Stimulated activated CD4-positive, alpha-beta T cell treated with anti-CD3 and anti-CD28 coated beads, TNF-alpha, amount 100 ng/mL, for 24 hours (primary cell): ENCODE measurements around the gene ARHGAP24.

ENCODE experiments used
- DNase-seq, 3 experiments: peaks; one replicate each; pipeline ENCODE4 v3.0.0-alpha.2; 2020; ENCODE audit warnings: low read depth in 3 of 3

ARHGAP24 gene

GRCh38 chr4:85776579-85776978 is 301.6 kb downstream of the ARHGAP24 start:
- DNase-seq: no peak

- no peak for DNase-seq
These were observed 303.1 kb downstream of the ARHGAP24 start for GRCh38 chr4:85777908-85778631.

DNA sequence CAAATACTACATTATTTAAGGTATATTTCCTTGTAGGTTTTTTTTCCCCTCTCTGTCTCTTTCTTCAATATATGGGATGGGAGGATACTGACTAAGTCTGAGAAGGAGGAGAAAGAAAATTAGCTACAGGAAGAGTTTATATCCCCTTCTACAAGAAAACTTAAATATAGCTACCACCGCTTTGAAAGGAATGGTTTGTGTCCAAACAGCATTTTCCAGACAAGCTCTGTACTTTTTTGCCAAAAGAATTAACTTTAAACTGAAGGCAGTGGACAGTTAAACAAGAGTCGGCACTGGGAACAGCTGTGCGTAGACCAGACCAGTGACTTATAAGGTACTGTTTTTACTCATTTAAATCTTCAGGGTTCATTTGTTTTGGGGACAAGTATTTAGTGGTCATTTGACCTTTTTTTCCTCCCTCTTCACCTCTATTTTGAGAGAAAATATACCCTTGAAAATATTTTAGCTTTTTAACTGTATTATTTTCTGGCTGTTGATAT is 303.7 kb downstream of the ARHGAP24 start:
- DNase-seq: no peak

- no peak for DNase-seq
These were observed 304.2 kb downstream of the ARHGAP24 start for GRCh38 chr4:85779165-85779564.

- DNase-seq: no peak
These were observed 305.7 kb downstream of the ARHGAP24 start for GRCh38 chr4:85780664-85781063.

GRCh38 chr4:85783483-85783882 is 308.5 kb downstream of the ARHGAP24 start:
- DNase-seq: no peak

GRCh38 chr4:85783900-85784299 is 308.9 kb downstream of the ARHGAP24 start:
- DNase-seq: no peak

- no peak for DNase-seq
These were observed 309.4 kb downstream of the ARHGAP24 start for GRCh38 chr4:85784348-85784747.

GRCh38 chr4:85784947-85785346 is 310.0 kb downstream of the ARHGAP24 start:
- DNase-seq: no peak

GRCh38 chr4:85787133-85787532 is 312.2 kb downstream of the ARHGAP24 start:
- no peak for DNase-seq

GRCh38 chr4:85788604-85789003 is 313.7 kb downstream of the ARHGAP24 start:
- DNase-seq: no peak

DNA sequence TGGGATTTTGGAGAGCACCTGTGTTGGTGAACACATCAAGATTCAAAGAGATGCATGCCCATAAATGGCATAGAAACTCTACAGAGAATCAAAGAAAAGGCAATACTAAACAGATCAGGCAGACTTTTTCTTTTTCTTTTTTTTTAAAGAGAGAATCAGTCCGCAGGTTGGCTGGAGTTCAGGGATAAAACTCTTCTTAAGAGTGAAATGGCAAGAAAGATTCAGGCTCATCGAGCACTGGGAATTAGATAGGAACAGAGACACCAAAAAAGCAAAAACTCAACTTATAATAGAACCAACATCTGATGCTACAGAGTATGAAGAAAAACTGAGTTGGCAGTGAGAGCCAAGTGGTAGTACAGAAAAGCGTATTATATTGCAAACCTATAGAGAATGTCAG is 314.3 kb downstream of the ARHGAP24 start:
- no peak for DNase-seq

DNA sequence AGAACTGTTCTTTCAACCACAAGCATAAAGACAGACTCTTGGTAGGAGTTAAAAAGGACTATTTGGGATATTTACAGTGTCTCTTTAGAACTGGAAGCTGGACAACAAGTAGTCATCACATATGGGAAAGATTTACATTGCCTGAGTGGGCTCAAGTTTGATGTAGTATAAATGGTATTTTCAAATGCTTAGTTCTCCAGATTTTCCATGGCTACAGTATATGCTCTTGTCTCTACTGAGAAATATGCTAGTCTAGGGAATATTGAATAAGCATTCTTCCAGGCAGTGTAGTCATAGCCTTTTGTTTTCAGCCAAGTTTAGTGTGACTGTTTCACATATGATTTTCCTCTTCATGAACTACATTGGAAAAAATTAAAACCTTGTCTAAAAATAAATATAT is 315.6 kb downstream of the ARHGAP24 start:
- no peak for DNase-seq

DNA sequence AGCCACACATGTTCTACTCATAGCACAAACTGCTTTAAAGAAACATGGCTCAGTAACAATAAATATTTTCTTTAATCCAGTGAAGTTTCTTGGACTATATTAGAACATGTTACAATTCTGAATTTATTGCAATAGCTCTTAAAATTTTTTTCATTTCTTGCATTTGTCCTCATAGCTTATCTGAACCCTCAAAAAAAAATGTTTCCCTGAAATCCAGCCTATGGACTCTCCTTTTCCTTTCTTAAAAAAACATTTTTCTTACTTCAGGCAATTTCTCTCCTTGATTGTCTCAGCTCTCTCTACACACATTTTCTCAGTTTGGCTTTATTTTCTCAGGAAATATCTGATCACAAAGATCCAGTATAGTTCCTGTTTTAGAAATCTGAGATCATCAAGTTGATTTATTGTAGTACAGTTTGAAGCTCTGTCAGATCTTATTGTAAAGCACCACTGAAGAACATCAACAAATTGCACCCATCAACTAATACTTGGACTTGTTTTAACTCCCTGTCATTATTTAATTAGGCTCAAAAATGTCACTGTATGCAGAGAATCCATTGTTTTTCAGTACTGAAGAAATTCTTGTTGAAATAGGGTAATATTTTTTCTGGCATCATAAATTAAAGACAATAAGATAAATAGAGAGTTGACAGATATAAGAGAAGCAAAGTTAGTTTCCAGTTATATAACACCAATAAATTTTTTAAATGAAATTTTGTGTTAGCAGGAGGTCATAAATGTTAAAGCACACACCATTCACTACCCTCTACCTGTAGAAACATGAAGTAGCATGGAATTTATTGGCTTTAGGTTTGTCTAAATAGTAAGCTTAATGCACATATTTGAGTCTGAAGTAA is 317.7 kb downstream of the ARHGAP24 start:
- no peak for DNase-seq

DNA sequence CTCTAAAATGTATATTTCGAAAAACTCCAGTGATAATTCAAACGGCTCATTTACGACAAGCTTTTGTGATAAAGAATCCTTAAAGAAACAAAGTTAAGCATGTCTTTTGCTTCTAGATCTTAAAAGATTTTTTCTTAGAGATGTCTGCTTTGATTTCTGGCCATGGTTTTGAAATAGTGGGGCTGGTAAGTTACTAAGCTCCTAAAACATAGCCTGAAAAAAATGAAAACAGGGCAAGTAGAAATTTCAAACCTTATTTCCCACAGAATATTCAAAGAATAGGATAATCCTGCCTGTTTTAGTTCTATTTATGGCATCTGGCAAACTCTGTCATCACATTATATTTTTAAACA is 318.3 kb downstream of the ARHGAP24 start:
- no peak for DNase-seq

DNA sequence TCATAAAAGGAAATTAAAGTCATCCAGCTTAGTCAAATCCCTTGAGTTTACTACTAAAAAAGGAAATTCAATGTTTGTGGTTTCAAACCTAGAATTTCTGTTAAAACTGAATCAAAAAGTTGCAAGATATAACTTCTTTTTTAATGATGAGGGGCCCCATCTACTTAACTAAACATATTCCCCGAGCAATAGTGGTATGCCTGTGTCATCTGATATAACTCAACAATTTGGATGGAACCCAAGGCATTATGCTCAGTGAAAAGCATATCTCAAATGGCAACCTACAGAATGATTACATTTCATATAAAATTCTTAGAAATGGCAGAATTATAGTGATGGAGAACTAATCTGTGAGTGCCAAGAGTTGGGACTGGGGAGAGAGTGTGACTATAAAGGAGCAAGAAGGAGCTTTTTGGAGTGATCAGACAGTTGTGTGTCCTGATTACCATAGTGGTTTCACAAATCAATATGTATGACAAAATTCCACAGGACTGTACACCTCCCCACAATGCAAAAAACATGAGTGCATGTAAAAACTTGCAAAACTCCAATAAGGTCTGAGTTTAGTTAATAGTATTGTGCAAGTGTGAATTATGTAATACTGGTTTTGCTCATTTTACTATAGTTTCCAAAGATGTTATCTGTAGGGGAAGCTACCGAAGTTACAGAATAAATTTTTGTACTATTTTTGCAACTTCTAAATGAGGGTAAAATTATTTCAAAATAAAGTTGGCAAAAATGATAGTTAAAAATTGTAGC is 323.2 kb downstream of the ARHGAP24 start:
- no peak for DNase-seq

DNA sequence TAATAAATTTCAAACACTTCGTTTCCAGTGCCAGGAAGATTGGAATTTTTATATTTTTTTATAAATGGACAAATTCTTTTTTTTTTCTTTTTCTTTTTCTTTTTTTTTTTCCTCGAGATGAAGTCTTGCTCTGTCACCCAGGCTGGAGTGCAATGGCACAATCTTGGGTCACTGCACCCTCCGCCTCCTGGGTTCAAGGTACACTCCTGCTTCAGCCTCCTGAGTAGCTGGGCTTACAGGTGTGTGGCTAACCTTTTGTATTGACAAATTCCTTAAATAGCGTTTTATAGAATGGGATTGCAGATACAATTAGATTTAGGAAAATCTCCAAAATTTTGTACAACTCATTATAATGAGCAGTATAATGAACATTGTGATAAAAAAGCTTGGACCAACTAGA is 328.9 kb downstream of the ARHGAP24 start:
- no peak for DNase-seq

GRCh38 chr4:85805891-85806290 is 330.9 kb downstream of the ARHGAP24 start:
- DNase-seq: no peak

- DNase-seq: no peak
These were observed 331.4 kb downstream of the ARHGAP24 start for GRCh38 chr4:85806334-85806733.

GRCh38 chr4:85807247-85807950 is 332.4 kb downstream of the ARHGAP24 start:
- no peak for DNase-seq

- no peak for DNase-seq
These were observed 333.2 kb downstream of the ARHGAP24 start for GRCh38 chr4:85808104-85808503.

DNA sequence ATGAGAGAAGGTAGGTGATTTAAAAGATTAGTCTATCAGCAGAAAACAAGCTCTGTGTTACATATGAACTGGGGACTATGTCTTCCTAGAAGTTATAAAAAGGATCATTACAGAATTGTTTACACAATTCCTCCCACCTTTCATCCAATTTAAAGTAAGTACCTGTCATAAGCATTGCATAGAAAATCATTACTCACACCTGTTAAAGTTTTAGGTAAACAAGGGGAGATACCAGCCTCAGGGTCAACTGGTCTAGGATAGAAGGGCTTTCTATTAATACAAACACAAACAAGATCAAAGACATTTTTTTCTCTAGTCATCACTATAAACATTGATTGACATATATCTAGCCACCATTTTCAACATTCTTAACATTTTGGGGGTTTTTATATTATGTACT is 333.9 kb downstream of the ARHGAP24 start:
- no peak for DNase-seq
